RWPE1 (cell line): ENCODE data around the gene LRMDA.

Source experiments
- CTCF ChIA-PET: fragments of 350-600 bp; sonication (Branson Sonifier 250); formaldehyde crosslinking; extraction: SDS; loops from one replicate; lab custom pipeline; 2021; lab: Yijun Ruan, JAX
- POLR2A ChIA-PET: fragments of 400-600 bp; formaldehyde crosslinking; extraction: SDS; loops from one replicate; lab custom pipeline; 2020; ENCODE audit warnings: antibody characterized with exemption; ENCODE audit not compliant: low non-redundant PET; lab: Yijun Ruan, JAX
- DNase-seq: peaks from one replicate; pipeline ENCODE4 v3.0.0; 2012; ENCODE audit warnings: low spot score
- H3K27ac ChIP-seq: fragments of 450-650 bp; 2 replicates; pipeline ENCODE4 v1.5.1; 2017
- TF ChIP-seq, protein P1 (sequence below): fragments of 450-650 bp; conservative IDR thresholded peaks from 2 replicates; pipeline ENCODE4 v1.5.1; 2017; ENCODE audit warnings: low read depth, mild to moderate bottlenecking

Gene LRMDA

DNA sequence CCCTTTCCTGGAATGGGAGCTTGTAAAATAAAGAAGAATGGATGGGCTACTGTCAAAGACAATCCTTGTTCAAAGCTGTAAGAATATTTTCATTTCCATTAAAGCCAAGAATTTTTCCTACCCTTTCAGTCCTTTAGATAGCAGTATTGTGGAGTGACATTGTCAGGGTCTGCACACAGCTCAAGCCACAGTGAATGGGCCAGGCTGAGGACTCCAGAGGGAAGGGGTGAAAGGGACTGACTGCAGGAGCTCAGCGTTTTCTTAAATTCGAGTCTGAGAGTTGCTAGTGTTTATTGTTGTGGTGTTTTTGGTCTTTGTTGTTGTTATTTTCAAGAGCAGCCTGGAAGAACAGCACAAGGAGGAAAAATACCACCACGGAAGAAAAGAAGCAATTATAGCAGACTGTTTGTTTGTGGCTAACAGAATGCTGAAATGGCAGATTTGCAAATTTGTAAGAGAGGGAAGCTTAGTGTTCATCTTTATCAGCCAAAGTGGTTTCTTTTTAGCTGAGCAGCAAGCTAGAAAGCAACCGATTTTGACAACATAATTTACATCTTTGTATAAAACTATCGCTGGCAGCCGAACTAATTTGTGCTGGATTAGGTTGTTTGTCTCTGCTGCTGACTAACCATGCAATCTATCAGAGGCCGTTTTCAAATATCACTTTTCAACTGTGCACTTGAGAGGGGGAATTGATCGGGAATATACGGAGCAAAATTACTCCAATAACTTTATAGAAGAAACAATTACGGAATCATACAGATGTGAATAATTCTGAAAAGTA is 192.1 kb downstream of the LRMDA start:
- no peak for DNase-seq
- ChIA-PET CTCF (interaction anchor here (0.6 kb wide), 1 partner anchor 26 kb away, joined by 5 read pairs; no protein-coding TSS in a partner anchor), POLR2A (no interaction called here)
- TF ChIP-seq, protein P1, sequence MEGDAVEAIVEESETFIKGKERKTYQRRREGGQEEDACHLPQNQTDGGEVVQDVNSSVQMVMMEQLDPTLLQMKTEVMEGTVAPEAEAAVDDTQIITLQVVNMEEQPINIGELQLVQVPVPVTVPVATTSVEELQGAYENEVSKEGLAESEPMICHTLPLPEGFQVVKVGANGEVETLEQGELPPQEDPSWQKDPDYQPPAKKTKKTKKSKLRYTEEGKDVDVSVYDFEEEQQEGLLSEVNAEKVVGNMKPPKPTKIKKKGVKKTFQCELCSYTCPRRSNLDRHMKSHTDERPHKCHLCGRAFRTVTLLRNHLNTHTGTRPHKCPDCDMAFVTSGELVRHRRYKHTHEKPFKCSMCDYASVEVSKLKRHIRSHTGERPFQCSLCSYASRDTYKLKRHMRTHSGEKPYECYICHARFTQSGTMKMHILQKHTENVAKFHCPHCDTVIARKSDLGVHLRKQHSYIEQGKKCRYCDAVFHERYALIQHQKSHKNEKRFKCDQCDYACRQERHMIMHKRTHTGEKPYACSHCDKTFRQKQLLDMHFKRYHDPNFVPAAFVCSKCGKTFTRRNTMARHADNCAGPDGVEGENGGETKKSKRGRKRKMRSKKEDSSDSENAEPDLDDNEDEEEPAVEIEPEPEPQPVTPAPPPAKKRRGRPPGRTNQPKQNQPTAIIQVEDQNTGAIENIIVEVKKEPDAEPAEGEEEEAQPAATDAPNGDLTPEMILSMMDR: no peak
- no peak overlapping the region for H3K27ac ChIP-seq

DNA sequence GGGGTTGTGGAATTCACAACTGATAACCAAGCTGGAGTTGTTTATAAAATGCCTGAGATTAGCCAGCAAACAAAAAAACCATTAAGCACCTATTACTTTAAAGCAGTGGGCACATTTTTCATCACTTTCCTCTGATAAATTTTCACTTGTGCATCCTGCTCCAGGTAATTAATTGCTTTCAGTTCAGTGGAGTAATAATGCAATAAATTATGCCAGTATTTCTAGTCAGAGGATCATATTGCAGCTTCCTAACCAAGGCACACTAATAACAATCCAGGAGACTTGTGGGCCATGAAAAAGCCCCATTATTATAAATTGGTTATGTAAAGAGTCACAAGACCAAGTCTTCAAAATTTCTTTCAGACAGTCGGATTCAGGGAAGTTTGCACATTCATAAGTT is 193.2 kb downstream of the LRMDA start:
- no peak for DNase-seq
- POLR2A ChIA-PET: no interaction called here
- TF ChIP-seq, protein P1: no peak
- CTCF ChIA-PET: interaction anchor here (0.6 to 0.8 kb wide), 2 partner anchors 21 to 132 kb away, joined by 3 to 4 read pairs; no protein-coding TSS in a partner anchor
- no peak overlapping the region for H3K27ac ChIP-seq

DNA sequence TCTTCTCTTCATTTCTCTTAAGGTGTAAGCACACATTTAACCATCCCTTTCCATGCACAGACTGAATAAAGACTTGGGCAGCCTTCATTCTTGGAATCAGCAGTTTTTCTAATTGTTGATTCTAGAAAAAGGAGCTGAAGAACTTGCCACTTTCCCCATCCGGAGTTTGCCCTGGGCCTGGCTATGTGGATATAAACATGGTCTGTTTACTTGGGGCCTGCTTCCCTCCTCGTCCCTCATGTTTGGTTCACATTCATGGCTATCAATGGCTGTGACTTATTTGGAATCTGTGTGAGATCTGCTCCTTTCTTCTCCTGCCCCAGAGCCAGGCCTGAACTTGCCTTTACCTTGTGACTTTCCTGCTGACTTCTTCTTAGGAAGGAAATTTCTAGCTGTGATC is 199.3 kb downstream of the LRMDA start:
- no peak for DNase-seq
- CTCF ChIA-PET: no interaction called here
- no peak overlapping the region for H3K27ac ChIP-seq
- POLR2A ChIA-PET: no interaction called here
- TF ChIP-seq, protein P1: no peak

DNA sequence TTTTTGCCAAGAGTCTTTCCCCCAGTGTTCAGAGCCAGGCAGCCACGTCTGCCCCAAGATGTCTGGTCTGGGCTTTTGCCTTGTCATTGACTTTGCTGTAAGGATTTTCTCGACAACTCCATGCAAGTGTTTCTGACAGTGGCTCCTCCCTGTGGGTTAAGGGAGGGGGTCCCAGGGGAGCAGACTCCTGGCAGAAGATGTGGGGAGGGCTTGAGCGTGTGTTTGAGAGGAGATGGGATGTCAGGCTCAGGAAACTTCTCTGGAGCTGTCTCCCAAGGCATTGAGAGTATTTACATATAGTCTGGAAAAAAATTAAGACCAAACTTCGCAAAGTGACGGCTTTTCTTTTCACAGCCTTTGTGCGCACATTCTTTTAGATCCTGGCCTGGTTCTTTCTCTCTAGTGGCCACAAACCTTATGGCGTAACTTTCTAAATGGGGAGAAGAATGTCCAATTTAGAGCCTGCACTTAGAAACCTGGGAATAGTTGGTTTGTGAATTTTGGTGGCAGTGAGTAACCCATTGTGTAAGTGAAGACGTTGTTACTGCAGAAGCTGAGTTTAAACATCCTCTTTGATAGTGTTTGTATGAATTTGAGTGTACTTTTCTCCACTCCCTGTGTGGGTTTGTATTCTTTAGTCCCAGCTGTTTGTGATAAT is 201.5 kb downstream of the LRMDA start:
- no peak overlapping the region for H3K27ac ChIP-seq
- ChIA-PET CTCF (no interaction called here), POLR2A (no interaction called here)
- TF ChIP-seq, protein P1: no peak
- no peak for DNase-seq

DNA sequence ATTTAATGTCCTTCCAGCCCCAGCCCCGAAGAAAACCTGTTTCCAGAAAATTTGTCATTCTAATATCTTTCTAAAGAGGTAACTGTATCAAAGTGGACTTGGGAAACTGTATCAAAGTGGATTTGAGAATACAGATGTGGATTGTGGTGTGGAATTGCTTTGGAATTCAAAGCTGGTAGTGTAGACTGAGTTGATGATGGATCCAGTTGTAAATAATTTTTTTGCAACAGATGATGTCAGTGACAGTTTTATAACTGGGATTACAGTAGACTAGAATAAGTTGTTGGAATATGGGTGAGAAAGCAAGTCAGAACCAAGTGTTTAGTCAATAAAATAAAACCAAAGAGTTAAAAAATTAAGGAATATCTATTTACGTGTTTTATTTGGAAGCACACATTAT is 202.1 kb downstream of the LRMDA start:
- ChIA-PET CTCF (no interaction called here), POLR2A (no interaction called here)
- DNase-seq: no peak
- TF ChIP-seq, protein P1: no peak
- H3K27ac ChIP-seq: no peak overlapping the region

DNA sequence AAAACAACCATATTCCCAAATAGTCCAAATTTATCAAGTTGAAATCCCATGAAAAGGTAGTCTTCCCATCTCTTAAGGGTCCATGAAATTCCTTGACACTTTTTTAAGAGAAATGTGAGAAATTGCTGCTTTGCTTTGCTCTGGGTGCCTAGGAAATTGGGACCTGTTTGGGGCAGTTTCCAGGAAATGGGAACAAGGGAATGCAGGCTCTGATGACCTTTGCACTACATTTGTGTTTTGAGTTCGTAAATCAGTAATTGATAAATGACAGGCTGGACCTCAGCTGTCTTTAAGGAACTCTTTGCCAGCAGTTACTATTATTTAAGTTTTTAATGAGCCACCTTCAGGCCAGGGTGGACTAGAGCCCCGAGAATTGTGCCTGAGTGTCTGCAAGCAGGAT is 203.5 kb downstream of the LRMDA start:
- H3K27ac ChIP-seq: no peak overlapping the region
- TF ChIP-seq, protein P1: no peak
- POLR2A ChIA-PET: no interaction called here
- CTCF ChIA-PET: no interaction called here
- no peak for DNase-seq
